Measurements from ENCODE around the gene VSIR. TPM values are rescaled to one million over a fixed set of nuclear protein-coding genes. Genes with fewer than 3 reads are reported as not detected.

The VSIR gene
- total RNA-seq, 1 donor from 2014 or later: 104 TPM

DNA sequence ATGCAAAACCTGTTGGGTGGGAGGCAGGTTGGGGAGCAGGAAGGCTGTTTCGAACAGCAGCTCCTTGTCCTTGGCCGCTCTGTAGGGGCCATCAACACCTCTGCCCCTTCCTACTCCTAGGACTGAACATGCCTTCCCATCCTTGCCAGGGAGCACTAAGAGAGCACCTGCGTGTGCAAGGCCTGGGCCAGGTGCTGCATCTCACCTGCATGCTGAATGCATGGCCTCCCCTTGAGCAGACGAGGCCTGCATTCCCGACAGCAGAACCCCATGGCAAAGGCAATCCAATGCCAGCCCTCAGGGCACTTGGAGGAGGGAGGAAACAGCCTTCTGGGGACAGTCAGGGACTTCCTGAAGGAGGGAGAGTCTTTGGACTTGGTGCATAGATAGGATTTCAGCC, 11.0 kb downstream of the VSIR start:
- intact Hi-C loops (cut with micrococcal nuclease): no loop called here
- Histone ChIP-seq H3K36me3 (peaks cover 53% of the 10 kb centered on the region), H3K27me3 (ENCODE audit: low read depth) (no peaks in the 10 kb centered on the region), H3K9me3 (replicated peaks) (no peaks in the 10 kb centered on the region), H3K27ac (replicated peaks) (peak overlapping the region; percentile 99), H3K4me1 (peaks cover 90% of the 10 kb centered on the region), H3K4me3 (no peak overlapping the region)
- no peak for DNase-seq
- TF ChIP-seq, protein P1, sequence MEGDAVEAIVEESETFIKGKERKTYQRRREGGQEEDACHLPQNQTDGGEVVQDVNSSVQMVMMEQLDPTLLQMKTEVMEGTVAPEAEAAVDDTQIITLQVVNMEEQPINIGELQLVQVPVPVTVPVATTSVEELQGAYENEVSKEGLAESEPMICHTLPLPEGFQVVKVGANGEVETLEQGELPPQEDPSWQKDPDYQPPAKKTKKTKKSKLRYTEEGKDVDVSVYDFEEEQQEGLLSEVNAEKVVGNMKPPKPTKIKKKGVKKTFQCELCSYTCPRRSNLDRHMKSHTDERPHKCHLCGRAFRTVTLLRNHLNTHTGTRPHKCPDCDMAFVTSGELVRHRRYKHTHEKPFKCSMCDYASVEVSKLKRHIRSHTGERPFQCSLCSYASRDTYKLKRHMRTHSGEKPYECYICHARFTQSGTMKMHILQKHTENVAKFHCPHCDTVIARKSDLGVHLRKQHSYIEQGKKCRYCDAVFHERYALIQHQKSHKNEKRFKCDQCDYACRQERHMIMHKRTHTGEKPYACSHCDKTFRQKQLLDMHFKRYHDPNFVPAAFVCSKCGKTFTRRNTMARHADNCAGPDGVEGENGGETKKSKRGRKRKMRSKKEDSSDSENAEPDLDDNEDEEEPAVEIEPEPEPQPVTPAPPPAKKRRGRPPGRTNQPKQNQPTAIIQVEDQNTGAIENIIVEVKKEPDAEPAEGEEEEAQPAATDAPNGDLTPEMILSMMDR (IDR thresholded peaks at IDR 0.05; ENCODE audit: borderline replicate concordance): no peak

DNA sequence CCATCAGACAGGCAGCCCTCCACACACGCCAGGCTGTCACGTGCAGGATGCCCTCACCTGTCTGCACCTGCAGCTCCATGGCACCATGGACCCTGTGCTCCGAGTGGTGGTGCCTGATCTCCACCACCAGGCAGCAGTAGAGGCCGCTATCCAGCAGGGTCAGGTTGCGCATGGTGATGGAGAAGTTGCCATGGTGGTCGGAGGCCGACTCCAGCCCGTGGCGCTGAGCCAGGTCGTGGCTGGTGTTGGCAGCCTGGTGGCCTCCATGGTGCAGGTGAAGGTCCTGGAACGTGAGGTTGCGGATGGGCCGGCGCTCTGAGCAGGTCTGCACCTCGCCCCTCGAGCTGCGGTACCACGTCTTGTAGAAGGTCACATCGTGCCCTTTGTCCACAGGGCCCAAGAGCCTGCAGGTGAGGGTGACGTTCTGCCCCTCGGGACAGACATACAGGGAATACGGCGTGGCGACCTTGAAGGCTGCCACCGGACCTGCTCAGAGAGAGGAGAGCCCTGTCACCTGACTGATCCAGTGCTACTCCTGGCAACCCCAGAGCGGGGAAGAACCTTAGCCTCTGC, 11.7 kb downstream of the VSIR start:
- no peaks in the 10 kb centered on the region for H3K27me3 ChIP-seq (ENCODE audit: low read depth)
- H3K4me3 ChIP-seq: peak overlapping the region; percentile 47
- intact Hi-C loops (cut with micrococcal nuclease): no loop called here
- H3K9me3 ChIP-seq (replicated peaks): no peaks in the 10 kb centered on the region
- TF ChIP-seq, protein P1 (IDR thresholded peaks at IDR 0.05; ENCODE audit: borderline replicate concordance): peak; percentile 41
- peak overlapping the region; percentile 99 for H3K27ac ChIP-seq (replicated peaks)
- H3K36me3 ChIP-seq: peaks cover 57% of the 10 kb centered on the region
- DNase-seq: no peak
- H3K4me1 ChIP-seq: peaks cover 90% of the 10 kb centered on the region

- no peak for DNase-seq
- no peaks in the 10 kb centered on the region for H3K9me3 ChIP-seq (replicated peaks)
- peaks cover 63% of the 10 kb centered on the region for H3K36me3 ChIP-seq
- TF ChIP-seq, protein P1 (IDR thresholded peaks at IDR 0.05; ENCODE audit: borderline replicate concordance): no peak
- peaks cover 90% of the 10 kb centered on the region for H3K4me1 ChIP-seq
- intact Hi-C loops (cut with micrococcal nuclease): no loop called here
- peak overlapping the region; percentile 99 for H3K27ac ChIP-seq (replicated peaks)
- peak overlapping the region; percentile 47 for H3K4me3 ChIP-seq
- no peaks in the 10 kb centered on the region for H3K27me3 ChIP-seq (ENCODE audit: low read depth)
Measured at GRCh38 chr10:71761105-71761511, 12.2 kb downstream of the VSIR start.

GRCh38 chr10:71757399-71757922, 15.9 kb downstream of the VSIR start:
- Histone ChIP-seq H3K27ac (replicated peaks) (peak overlapping the region; percentile 64), H3K27me3 (ENCODE audit: low read depth) (no peaks in the 10 kb centered on the region), H3K9me3 (replicated peaks) (no peaks in the 10 kb centered on the region), H3K4me3 (no peak overlapping the region), H3K36me3 (peaks cover 78% of the 10 kb centered on the region), H3K4me1 (peaks cover 90% of the 10 kb centered on the region)
- TF ChIP-seq, protein P1 (IDR thresholded peaks at IDR 0.05; ENCODE audit: borderline replicate concordance): no peak
- intact Hi-C loops (cut with micrococcal nuclease): no loop called here
- DNase-seq: no peak

GRCh38 chr10:71756311-71757191, 16.8 kb downstream of the VSIR start:
- no peaks in the 10 kb centered on the region for H3K9me3 ChIP-seq (replicated peaks)
- no peak overlapping the region for H3K4me3 ChIP-seq
- TF ChIP-seq, protein P1 (IDR thresholded peaks at IDR 0.05; ENCODE audit: borderline replicate concordance): no peak
- H3K36me3 ChIP-seq: peaks cover 86% of the 10 kb centered on the region
- intact Hi-C loops (cut with micrococcal nuclease): no loop called here
- peaks cover 90% of the 10 kb centered on the region for H3K4me1 ChIP-seq
- peak overlapping the region; percentile 64 for H3K27ac ChIP-seq (replicated peaks)
- no peak for DNase-seq
- H3K27me3 ChIP-seq (ENCODE audit: low read depth): no peaks in the 10 kb centered on the region
